GM19023 (cell line): ENCODE results near the gene WWOX.
"Not testable (repeated sequence)": the region's sequence is repeated elsewhere in the genome, so short reads cannot be mapped to it uniquely, and the experiment has no call there.

Experiments
- ATAC-seq: cut with Tn5 transposase; IDR thresholded peaks from one replicate; pipeline ENCODE4 v1.9.1; 2021; ENCODE audit warnings: mild to moderate bottlenecking, moderate library complexity; ENCODE audit not compliant: unreplicated experiment

WWOX gene

DNA sequence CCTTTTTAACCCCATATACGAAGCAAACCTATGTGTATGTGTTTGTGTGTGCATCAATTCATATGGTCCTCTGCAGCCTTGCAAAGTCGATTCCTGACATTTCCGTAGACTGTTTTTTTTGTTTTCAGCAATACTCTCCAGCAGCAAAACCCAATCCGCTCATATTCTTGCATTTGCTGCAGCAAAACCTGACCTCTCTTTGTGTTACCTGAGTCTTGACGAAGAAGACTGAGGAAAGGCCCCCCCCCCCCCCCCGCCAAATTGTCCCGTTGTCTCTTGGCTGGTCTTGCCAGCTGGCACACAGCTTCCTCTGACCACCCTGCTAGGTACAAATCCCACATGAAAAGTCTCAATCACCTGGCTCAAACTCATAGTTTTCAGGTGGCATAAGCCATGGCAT lies 494.7 kb downstream of the WWOX start:
- ATAC-seq = no peak

DNA sequence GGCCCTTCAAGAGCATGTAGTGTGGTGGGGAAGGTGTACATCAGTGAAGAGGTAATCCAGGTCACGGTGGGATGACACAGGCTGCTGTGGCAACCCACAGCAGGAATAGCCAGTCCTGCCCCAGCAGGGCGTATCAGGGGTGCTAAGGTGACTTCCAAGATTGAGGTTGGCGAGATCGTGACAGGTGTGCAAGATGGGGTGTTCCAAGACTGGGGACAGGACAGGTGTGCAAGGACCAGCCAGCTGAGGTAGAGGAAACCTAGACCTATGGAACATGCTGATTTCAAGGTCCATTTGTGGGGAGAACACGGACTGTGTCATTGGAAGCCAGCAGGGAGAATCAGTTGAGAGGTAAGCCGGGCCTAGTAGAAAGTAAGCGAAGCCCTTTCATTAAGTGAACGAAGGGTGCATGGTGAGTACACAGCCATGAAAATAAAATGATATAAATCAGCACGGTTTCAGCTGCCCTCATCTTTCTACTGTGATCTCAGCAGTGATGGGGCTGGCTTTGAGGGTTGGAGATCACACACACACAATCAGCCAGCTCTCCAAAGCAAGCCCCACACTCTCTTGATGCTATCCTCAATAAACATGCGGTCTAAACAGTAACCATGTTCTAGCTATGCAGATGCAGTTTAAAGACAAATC lies 497.0 kb downstream of the WWOX start:
- no peak for ATAC-seq

DNA sequence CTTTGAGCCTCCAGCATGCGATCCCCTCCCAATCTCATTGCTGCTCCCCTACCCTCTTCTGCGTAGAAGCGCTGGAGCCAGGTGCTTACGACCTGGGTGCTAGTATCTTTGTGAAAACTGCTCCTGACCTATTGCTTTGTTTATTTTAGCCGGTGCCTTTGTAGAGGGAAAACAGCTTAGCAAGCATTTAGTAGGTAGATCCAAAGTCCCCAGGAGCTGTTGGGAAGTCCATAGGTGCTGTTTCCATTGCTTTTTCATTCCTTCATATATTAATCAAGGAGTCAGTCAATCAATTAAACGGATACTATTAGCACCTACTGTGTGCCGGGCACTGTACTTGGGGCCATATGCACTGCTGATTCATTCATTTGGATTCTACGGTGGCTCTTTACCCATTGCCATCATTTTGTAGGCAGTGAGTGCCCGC lies 497.6 kb downstream of the WWOX start:
- ATAC-seq = no peak

DNA sequence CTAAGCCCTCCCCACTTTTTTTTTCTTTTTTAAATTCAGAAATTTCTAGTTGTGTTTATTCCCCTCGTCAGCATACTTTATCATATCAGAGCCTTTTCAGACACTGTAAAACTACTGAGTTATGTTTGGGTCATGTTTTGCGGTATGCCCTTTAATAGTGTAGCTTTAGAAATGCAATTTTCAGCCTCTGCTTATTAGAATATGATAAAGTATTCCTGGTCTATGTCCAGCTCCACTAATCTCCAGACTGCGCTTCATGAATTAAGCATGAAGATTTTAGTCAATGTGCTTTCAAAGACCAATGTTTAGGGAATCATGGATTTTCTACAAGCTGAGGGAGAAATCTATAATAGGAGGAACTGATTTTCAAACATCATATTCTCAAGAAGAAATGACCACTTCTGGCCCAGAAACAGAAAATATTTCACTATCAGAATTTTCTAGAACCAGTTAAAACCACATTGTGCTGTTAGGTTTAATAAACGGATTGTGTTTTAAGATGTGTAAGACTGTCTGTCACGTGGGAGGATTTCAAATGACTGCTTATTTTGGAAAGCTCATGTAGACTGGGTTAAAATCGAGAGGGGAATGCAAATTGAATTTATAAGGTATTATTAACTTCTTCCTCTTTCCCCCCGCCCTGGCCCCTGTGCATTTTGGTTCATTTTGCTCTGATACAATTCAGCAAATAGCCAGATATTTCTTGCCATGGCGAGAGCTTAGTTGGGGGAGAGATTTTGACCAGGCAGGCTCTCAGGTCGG lies 498.5 kb downstream of the WWOX start:
- no peak for ATAC-seq

DNA sequence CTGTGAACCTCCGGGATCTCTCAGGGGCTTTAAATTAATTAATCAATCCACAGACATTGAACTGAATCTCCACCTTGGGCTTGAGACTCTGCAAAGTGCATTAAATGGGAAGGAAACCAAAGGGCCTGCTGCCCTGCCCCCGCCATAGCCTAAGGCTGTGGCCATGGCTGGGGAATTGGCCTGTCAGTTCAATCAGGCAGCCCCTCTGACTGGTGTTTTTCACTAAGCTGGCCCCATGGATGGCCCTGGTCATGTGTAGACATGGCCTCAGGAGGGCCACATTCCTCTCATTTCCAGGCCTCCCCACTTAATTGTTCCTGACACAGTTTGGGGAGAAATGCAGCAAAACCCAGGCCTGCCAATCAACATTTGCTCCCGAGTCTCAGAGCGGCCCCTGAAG lies 499.8 kb downstream of the WWOX start:
- no peak for ATAC-seq

DNA sequence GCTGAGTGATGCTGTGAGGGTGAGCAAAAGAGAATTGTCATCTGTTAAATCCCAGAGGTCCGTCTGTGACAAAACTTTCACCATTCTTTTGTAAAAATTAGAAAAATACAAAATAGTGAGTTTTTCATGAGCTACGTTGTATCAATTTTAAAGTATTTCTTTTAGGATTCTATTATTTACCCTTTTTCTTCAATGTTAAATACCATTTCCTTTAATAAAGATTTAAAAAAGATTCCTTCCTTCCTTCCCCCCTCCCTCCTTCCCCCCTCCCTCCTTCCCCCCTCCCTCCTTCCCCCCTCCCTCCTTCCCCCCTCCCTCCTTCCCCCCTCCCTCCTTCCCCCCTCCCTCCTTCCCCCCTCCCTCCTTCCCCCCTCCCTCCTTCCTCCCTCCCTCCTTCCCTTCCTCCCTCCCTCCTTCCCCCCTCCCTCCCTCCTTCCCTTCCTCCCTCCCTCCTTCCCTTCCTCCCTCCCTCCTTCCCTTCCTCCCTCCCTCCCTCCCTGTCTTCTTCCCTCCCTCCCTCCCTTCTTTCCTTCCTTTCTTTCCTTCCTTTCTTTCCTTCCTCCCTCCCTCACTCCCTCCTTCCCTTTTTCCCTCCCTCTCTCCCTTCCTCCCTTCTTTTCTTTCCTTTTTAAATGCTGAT lies 505.1 kb downstream of the WWOX start:
- not testable (repeated sequence) for ATAC-seq

DNA sequence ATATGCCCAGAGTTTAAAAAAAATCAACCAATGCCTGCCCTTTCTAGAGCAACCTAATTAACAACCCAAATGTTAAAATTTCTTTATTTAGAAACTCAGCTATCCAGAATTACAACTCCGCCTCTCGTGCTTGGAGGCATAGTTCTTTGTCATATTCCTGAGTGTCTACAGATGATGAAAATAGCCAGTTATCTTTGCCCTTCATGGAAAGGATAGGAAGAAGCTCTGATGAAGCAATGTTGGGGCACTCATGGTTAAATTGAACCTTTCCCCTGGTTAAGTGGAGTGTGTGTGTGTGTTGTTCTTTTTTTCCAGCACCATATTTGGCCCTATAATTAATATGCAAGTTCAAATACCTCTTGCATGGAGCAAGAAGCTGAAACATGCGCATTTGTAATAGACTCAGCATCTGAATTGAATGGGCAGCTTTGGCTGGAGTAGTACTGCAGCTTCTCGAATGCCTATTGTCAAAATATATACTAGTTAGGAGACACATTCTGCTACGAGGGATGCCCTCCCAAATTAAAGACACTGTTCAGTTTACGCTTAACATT lies 506.2 kb downstream of the WWOX start:
- ATAC-seq = no peak

DNA sequence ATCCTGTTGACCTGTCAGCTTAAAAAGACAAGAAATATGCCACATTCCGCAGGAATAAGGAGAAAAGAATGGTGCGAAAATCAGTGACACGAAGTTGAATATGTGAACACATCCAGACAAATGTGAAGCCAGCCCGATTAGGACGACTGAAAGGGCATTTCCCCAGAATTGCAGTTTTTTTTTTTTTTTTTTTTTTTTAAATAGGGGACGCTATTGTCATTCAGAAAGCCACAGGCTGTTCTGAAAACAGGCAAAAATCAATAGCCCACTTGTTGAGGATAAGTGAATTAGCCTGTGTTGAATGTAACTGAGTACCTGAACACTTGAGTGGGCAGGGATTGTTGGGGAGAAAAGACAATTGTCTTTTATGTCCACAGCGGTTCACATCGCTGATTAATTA lies 507.1 kb downstream of the WWOX start:
- ATAC-seq = no peak

DNA sequence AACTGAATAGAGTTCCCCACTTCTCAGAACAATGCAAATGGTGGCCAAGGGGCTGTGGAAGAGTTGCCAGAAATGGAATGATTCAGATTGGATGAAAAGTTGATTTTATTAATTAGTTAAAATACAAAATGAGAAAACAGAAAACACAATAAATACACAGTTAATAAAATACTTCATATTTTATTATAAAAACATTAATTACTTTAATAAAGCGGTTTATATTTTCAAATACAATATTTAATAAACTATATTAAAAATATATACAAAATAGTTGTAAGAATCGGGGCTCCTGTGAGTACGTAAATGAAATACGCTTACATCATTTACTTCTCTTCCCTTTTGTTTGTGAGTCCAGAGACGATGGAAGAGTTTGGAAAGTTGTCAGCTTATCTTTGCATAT lies 507.6 kb downstream of the WWOX start:
- no peak for ATAC-seq

DNA sequence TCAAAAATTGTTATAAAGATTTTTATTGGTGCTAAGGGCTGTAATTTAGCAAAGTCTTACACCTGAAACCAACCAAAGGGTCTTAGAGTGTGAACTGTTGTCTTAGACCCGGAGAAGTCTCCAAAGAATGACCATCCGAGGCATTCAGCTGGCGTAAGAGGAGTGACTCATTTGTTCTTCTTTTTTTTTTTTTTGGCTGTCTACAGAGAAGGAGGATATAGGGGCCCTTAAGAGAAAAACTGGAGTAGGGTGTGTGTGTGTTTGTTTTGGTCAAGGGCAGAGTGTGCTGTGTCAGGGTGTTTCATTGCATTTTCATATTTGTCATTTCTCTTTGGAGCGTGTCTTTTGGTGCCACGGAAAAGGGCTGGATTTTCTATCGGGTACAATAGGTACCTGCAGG lies 508.0 kb downstream of the WWOX start:
- ATAC-seq = no peak

DNA sequence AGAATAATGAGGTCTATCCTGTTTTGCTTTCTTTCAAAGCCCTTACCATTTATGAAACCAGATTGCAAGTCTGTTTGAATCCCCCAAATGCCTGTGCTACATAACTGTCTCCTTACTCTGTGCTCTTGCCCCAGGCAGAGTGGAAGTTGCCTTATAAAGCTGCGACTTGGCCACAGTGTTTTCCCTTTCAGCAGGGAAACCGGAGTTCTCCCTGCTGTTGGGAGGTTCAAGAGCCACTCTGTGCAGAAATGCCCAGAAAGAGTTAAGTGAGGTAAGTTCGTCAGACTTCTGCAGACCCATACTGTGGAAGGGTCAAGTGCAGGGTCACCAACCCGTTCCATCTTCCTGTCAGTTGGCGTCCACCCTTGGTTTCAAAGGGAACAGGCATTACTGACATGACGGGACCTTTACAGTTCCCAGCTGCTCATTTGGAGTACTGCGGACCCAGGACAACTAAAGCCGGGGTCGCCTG lies 508.9 kb downstream of the WWOX start:
- ATAC-seq = no peak

DNA sequence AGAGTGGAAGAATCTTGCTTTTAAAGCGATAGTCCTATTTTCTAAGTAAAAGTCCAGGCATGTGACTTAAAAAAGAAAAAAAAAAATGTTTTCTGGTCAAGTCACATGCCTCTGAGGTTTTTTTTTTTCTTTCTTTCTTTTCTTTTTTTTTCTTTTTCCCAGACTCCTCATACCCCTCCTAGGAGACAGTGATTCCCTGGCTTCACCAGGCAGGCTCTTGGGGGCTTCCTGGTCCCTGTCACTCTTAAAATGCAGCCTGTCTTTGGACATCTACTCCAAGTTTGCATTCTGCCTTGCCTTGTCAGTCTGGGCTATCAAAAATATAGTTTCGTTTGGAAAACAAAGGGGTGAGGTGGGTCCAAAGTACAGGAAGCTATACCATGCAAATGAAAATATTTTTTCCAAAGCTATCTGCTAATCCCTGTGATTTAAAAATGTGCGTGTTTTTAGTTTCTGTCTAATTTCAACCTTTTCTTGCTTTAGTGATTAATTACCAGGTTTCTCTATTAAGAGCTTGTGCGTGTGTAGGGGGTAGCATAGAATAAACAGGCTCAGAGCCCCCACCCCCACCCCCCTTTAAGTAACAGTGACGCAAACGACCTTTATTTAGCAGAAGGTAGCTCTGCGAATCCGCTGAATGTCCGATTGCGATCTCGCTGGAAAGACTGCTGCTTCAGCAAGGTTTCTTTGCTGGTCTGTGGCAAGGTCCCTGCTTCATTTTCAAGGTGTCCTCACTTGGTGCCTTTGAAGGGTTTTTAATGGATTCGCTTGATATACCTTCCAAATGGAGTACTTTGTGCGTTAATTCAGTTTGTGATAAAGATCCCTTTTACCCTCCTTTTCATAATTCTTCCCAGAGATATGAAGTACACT lies 510.2 kb downstream of the WWOX start:
- no peak for ATAC-seq

DNA sequence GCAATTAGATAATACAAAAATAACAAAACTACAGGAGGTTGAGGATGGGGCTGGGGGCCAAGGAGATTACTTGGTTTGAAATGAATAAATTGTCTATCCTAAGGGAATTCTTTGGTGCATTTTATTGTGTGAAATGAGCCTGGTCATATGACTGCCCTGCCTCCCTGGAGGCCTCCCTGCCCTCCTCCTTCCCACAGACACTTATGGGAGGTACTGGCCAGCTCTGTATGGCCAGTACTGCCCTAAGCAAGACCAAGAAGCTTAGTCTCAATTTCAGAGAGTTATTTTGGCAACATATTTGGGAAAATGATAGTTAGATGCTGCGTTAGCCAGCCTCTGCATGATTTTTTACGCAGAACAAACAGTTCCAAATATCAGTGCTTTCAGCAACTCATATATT lies 511.9 kb downstream of the WWOX start:
- ATAC-seq = no peak

DNA sequence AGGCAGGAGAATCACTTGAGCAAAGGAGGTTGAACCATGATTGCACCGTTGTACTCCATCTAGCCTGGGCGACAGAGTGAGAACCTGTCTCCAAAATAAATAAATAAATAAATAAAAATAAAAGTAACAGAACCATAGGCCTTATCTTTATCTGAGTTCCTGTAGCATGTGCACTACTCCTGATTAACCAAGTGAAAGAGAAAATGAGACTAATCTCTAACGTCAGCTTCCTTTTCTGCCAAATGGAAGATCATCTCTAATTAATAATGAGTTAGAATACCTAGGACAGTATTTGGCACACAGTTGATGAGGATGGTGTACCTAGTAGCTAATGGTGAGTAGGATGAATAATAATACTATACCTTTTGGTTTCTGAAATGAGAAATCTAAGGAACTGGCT lies 520.4 kb downstream of the WWOX start:
- no peak for ATAC-seq

DNA sequence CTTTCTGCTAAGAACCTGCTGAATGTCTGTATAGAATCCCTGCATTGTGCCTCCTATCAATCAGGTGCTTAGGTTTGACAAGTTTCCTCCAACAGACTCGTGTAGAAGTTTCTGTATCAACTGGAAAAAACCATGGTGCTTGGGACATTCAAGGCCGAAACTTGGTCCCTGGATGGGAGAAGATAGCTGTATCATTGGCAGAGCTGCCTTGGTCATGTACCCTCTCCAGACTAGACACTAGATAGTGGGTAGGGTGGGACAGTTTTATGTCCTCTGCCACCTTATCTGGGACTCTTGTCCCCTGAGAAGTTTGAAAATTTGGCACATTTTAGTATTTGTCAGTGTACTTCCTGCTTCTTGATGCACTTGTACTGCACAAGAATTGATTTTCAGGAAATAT lies 520.8 kb downstream of the WWOX start:
- no peak for ATAC-seq

DNA sequence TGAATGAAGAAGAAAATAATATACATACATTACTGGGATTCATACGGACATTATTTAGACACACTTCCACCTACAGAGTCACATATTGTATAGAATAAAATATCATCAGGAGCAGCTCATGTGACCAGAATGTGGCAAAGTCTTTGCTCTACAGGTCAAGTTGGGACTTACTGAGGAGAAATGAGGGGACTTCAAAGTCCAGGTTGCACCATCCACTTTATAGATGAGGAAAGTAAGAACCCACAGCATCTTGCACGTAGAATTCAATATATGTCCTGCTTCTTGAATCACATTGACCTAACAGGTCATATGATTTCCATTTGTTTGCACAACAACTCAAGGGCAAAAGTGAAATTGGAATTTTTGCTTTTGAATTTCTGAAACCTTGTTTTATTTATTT lies 524.3 kb downstream of the WWOX start:
- ATAC-seq = no peak

DNA sequence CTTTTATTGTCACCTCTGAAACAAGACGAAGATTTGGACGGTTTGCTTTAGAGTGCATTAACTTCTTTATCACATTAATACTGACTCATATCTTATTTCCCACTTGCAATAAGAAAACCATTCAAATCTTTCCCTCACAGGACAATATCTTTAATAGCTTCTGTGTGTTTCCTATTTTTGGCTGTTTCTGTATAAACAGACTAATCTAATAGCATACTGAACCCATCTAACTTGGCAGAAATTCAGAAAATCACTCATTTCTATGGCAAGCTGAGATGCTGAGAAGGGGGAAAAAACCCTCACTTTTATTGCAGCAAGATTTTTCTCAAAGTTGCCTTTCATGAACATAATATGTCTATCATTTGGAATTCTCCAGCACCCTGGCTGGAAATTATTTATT lies 524.9 kb downstream of the WWOX start:
- no peak for ATAC-seq

DNA sequence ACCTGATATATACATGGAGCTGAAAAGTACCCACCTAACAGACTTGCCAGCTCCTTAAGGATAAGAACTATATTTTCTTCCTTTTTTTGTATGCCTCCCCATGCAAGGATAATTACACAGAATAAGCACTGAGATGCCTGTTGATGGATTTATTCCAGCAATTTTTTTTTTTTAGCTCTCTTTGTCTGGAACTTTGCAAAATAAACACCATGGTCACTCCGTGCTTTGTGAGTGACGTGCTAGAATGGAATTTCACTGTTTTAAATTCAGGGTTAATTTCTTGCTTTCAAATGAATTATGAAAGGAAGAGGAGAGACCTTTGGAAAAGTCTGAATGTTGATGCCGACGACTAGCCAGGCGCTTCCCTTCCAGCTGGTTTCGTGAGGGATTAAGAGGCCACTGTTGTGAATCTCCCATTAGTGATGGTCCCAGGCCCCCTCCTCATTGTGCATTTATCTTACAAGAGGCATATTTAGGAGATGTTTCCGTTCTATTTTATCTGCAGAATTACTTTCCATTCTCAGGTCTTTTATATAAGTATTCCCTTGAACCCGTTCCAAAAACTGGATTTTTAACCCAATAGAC lies 529.1 kb downstream of the WWOX start:
- ATAC-seq = no peak

DNA sequence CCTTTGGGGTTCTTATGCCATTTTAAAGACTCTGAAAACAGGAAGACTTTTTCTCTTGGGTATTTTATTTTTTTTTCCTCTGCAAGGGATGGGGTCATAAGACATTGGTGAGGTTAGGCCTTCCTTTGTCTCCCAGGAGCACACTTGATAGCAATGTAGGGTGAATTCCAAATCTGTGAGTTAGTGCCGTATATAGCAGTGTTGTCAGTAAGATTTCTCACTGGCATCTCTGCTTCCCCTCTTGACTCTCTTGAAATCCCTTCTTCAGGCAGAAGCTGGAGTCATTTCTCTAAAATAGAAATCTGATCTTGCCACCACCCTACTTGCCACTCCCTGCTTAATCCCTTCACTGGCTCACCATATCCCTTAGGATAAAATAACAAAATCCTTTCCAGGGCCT lies 529.7 kb downstream of the WWOX start:
- ATAC-seq = no peak

DNA sequence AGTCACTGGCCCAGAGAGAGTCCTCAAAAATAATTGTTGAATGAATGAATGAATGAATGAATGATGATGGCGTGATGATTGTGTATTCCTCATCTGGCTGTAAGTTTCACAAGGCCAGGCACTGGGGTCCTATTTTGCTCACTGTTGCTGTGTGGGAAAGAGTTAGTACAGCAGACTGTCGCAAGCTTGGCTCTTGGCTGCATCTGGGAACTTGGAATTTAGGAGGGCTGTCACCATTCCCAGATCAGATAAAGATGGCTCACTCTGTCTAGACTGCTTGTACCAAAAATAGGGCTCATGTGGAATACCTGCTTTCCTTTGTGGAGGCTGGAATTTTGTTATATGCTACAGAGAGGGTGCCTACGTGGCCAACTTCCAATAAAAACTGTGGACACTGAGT lies 530.6 kb downstream of the WWOX start:
- no peak for ATAC-seq

DNA sequence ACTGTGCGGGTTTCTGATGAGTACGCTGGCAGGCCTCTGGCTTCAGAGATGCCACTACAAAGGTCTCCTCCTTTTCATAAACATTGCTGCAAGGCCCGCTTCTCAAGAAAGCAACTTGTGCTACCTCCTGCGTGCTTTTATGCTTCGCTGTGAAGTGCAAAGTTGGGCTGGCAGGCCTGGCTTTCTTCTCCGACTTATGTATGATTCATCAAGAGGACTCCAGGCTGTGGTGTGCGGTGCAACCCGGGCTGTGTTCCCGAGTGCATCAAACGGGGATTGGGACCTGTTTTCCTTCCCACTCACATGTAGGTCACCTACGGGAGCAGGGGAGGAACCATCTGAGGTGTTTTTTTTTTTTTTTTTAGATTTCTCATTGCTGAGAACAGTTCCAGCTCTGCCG lies 534.1 kb downstream of the WWOX start:
- ATAC-seq = no peak
